Activated CD4-positive, CD25-positive, alpha-beta regulatory T cell treated with anti-CD3 and anti-CD28 coated beads, Interleukin-2, amount 50 U/mL, for 24 hours (primary cell): ENCODE data around the gene MED28.
A peak's percentile ranks its signal among the peaks of the same experiment; 100 is the strongest.
"Not testable (repeated sequence)": the region's sequence is repeated elsewhere in the genome, so short reads cannot be mapped to it uniquely, and the experiment has no call there.

Experiments used
- ATAC-seq, 2 donors: fragments of 150-1000 bp; cut with Tn5 transposase; one replicate each; pipeline ENCODE4 v1.10.0; 2021; ENCODE audit warnings: mild to moderate bottlenecking in 1 of 2, moderate library complexity in 1 of 2

MED28 gene

GRCh38 chr4:17614416-17615299 is at the start of gene MED28:
Gene MED28 (plus strand): TSS chr4:17614641. CDS start chr4:17614655, 14 bp downstream.
- peak; percentile 92 to 95 for ATAC-seq

GRCh38 chr4:17565846-17566245 is 48.6 kb upstream of the MED28 start:
- ATAC-seq: no peak

- no peak for ATAC-seq
These were observed 47.2 kb upstream of the MED28 start for GRCh38 chr4:17567271-17567670.

- ATAC-seq: no peak
These were observed 40.2 kb upstream of the MED28 start for GRCh38 chr4:17574206-17574605.

- not testable (repeated sequence) for ATAC-seq
These were observed 39.3 kb upstream of the MED28 start for GRCh38 chr4:17575177-17575576.

- ATAC-seq: peak; percentile 86 to 91
These were observed 37.3 kb upstream of the MED28 start, which contains the start of gene LAP3 for GRCh38 chr4:17576932-17577664. Gene LAP3 (plus strand): TSS chr4:17577198. CDS start chr4:17577466, 268 bp downstream.

GRCh38 chr4:17577665-17578481 is 36.6 kb upstream of the MED28 start:
- ATAC-seq: peak; percentile 3 to 4

- peak in 1 of 2 donors; percentile 20 for ATAC-seq
These were observed 36.0 kb upstream of the MED28 start for GRCh38 chr4:17578482-17578891.

GRCh38 chr4:17580969-17581368 is 33.5 kb upstream of the MED28 start:
- ATAC-seq: no peak

GRCh38 chr4:17583276-17583675 is 31.2 kb upstream of the MED28 start:
- ATAC-seq: no peak

GRCh38 chr4:17583941-17584340 is 30.5 kb upstream of the MED28 start:
- no peak for ATAC-seq

- no peak for ATAC-seq
These were observed 29.8 kb upstream of the MED28 start for GRCh38 chr4:17584521-17585213.

GRCh38 chr4:17587094-17587822 is 27.2 kb upstream of the MED28 start:
- ATAC-seq: no peak

GRCh38 chr4:17589355-17589754 is 25.1 kb upstream of the MED28 start:
- no peak for ATAC-seq

- no peak for ATAC-seq
These were observed 18.9 kb upstream of the MED28 start for GRCh38 chr4:17595471-17596005.

GRCh38 chr4:17597517-17597916 is 16.9 kb upstream of the MED28 start:
- ATAC-seq: no peak

- no peak for ATAC-seq
These were observed 14.6 kb upstream of the MED28 start for GRCh38 chr4:17599826-17600225.

- ATAC-seq: no peak
These were observed 9.2 kb upstream of the MED28 start for GRCh38 chr4:17605236-17605635.

- ATAC-seq: peak; percentile 53 to 56
These were observed 553 bp upstream of the MED28 start for GRCh38 chr4:17613761-17614415.

GRCh38 chr4:17616283-17616682 is 1.8 kb downstream of the MED28 start:
- no peak for ATAC-seq

GRCh38 chr4:17618926-17619325 is 4.5 kb downstream of the MED28 start:
- no peak for ATAC-seq
